T-helper 1 cell treated with Interleukin-12 subunit alpha and Interleukin-12 subunit beta and Interleukin-4 antibody, amounts not matched to agents 30 μg/mL and 1 μg/mL, for 36 hours (primary cell): Measurements from ENCODE around the gene KCTD7.
"Not testable (repeated sequence)": the region's sequence is repeated elsewhere in the genome, so short reads cannot be mapped to it uniquely, and the experiment has no call there.

ENCODE experiments used
- H3K27ac Mint-ChIP-seq: one replicate; pipeline ENCODE4 v1.8.0; 2021; ENCODE audit warnings: mild to moderate bottlenecking, mixed read lengths
- H3K27me3 Mint-ChIP-seq: one replicate; pipeline ENCODE4 v1.8.0; 2021; ENCODE audit warnings: low read depth, mixed read lengths
- H3K36me3 Mint-ChIP-seq: one replicate; pipeline ENCODE4 v1.8.0; 2021; ENCODE audit warnings: low read depth, mixed read lengths
- H3K4me1 Mint-ChIP-seq: one replicate; pipeline ENCODE4 v1.8.0; 2021; ENCODE audit warnings: low read depth, mixed read lengths
- H3K4me3 Mint-ChIP-seq: one replicate; pipeline ENCODE4 v1.8.0; 2021; ENCODE audit warnings: mild to moderate bottlenecking, moderate library complexity, mixed read lengths
- H3K9me3 Mint-ChIP-seq: one replicate; pipeline ENCODE4 v1.8.0; 2021; ENCODE audit warnings: mixed read lengths

The KCTD7 gene

GRCh38 chr7:66602159-66602558 is 26.5 kb upstream of the KCTD7 start:
- Mint-ChIP-seq H3K27ac (no peak overlapping the region), H3K4me1 (no peaks in the 10 kb centered on the region), H3K9me3 (no peaks in the 10 kb centered on the region), H3K27me3 (no peaks in the 10 kb centered on the region), H3K36me3 (no peaks in the 10 kb centered on the region), H3K4me3 (no peak overlapping the region)

DNA sequence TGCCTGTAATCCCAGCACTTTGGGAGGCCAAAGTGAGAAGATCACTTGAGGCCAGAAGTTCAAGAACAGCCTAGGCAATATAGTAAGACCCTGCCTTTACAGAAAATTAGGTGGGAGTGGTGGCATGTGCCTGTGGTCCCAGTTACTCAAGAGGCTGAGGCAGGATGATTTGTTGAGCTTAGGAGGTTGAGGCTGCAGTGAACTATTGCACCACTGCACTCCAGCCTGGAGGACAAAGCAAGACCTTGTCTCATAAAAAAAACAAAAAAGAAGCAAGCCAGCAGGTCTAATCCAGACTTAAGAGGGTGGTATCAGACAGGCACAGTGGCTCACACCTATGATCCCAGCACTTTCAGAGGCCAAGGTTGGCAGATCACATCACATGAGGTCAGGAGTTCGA is 24.5 kb upstream of the KCTD7 start:
- Mint-ChIP-seq H3K4me3 (no peak overlapping the region), H3K9me3 (no peaks in the 10 kb centered on the region), H3K27me3 (no peaks in the 10 kb centered on the region), H3K27ac (no peak overlapping the region), H3K36me3 (no peaks in the 10 kb centered on the region), H3K4me1 (no peaks in the 10 kb centered on the region)

DNA sequence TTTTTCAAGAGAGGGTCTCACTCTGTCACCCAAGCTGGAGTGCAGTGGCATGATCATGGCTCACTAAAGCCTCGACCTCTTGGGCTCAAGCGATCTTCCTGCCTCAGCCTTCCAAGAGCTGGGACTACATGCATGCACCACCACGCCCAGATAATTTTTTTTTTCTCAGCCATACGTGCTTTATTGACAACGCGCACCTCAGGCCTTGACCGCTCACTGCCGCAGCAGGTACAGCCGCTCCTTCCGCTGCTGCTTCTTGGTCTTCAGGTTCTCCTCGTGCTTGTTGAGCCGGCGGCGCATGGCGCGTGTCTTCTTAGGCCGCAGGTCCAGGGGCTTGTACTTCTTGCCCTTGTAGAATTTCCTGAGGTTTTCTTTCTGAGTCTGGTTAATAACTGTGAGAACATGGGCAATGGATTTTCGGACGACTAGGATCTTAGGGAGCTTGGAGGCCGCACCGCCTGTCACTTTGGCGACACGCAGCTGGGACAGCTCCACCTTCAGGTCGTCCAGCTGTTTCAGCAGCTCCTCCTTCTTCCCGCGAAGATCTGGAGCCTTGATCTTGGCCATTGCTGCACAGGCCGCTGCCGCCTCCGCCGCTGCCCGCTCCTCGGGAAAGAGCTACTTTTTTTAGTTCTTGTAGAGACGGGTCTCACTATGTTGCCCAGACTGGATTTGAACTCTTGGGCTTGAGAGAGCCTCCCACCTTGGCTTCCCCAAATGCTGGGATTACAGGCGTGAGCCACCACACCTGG is 22.0 kb upstream of the KCTD7 start:
- not testable (repeated sequence) for H3K27me3 Mint-ChIP-seq, H3K4me3 Mint-ChIP-seq, H3K9me3 Mint-ChIP-seq, H3K4me1 Mint-ChIP-seq, H3K36me3 Mint-ChIP-seq, H3K27ac Mint-ChIP-seq

- H3K36me3 Mint-ChIP-seq: no peaks in the 10 kb centered on the region
- no peak overlapping the region for H3K4me3 Mint-ChIP-seq
Measured at GRCh38 chr7:66609176-66609575, 19.5 kb upstream of the KCTD7 start.

GRCh38 chr7:66614596-66614995 is 14.1 kb upstream of the KCTD7 start:
- not testable (repeated sequence) for H3K4me1 Mint-ChIP-seq, H3K36me3 Mint-ChIP-seq, H3K4me3 Mint-ChIP-seq, H3K9me3 Mint-ChIP-seq, H3K27me3 Mint-ChIP-seq, H3K27ac Mint-ChIP-seq

More at GRCh38 chr7:66609176-66609575, 19.5 kb upstream of the KCTD7 start:
- no peak overlapping the region for H3K27ac Mint-ChIP-seq
- no peaks in the 10 kb centered on the region for H3K27me3 Mint-ChIP-seq
- H3K4me1 Mint-ChIP-seq: no peaks in the 10 kb centered on the region
- H3K9me3 Mint-ChIP-seq: no peaks in the 10 kb centered on the region

DNA sequence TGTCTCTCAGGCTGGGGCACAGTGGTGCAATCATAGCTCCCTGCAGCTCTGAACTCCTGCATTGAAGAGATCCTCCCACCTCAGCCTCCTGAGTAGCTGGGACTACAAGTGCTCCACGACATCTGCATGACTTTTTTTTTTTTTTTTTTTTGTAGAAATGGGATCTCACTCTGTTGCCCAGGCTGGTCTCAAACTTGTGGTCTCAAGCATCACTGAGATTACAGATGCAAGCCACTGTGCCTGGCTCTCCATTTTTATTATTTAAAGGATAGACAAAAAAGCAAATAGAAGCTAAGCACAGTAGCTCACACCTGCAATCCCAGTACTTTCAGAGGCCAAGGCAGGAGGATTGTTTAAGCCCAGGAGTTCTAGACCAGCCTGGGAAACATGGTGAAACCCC is 13.0 kb upstream of the KCTD7 start:
- Mint-ChIP-seq H3K4me1 (no peaks in the 10 kb centered on the region), H3K36me3 (no peaks in the 10 kb centered on the region), H3K27me3 (no peaks in the 10 kb centered on the region), H3K27ac (no peak overlapping the region), H3K9me3 (no peaks in the 10 kb centered on the region), H3K4me3 (no peak overlapping the region)

DNA sequence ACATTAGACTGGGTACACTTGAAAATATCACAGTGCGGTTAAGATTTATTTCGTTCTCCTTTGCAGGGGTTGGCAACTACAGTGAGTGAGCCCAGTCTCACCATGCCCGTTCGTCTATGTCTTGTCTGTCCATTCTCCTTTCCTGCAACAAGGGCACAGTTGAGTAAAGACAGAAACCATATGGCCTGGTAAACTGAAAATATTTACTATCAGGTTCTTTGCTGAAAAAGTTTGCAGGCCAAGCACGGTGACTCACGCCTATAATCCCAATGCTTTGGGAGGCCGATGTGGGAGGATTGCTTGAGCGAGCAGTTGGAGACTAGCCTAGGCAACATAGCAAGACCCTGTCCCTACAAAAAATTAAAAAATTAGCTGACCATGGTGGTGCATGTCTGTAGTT is 11.4 kb upstream of the KCTD7 start:
- H3K27me3 Mint-ChIP-seq: no peaks in the 10 kb centered on the region
- no peaks in the 10 kb centered on the region for H3K4me1 Mint-ChIP-seq
- H3K36me3 Mint-ChIP-seq: no peaks in the 10 kb centered on the region
- H3K4me3 Mint-ChIP-seq: no peak overlapping the region
- H3K9me3 Mint-ChIP-seq: no peaks in the 10 kb centered on the region
- H3K27ac Mint-ChIP-seq: no peak overlapping the region

DNA sequence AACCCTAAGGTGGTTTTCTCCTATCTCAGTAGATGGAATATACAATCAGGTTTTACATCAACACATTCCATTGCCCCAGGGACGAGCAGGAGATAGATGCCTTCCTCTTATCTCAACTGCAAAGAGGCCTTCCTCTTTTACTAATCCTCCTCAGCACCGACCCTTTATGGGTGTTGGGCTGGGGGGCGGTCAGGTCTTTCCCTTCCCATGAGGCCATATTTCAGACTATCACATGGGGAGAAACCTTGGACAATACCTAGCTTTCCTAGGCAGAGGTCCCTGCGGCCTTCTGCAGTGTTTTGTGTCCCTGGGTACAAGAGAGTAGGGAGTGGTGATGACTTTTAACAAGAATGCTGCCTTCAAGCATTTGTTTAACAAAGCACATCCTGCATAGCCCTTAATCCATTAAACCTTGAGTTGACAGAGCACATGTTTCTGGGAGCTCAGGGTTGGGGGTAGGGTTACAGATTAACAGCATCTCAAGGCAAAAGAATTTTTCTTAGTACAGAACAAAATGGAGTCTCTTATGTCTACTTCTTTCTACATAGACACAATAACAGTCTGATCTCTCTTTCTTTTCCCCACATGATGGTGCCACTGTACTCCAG is 9.2 kb upstream of the KCTD7 start:
- H3K9me3 Mint-ChIP-seq, H3K4me3 Mint-ChIP-seq, H3K27ac Mint-ChIP-seq, H3K4me1 Mint-ChIP-seq, H3K36me3 Mint-ChIP-seq, H3K27me3 Mint-ChIP-seq: not testable (repeated sequence)

DNA sequence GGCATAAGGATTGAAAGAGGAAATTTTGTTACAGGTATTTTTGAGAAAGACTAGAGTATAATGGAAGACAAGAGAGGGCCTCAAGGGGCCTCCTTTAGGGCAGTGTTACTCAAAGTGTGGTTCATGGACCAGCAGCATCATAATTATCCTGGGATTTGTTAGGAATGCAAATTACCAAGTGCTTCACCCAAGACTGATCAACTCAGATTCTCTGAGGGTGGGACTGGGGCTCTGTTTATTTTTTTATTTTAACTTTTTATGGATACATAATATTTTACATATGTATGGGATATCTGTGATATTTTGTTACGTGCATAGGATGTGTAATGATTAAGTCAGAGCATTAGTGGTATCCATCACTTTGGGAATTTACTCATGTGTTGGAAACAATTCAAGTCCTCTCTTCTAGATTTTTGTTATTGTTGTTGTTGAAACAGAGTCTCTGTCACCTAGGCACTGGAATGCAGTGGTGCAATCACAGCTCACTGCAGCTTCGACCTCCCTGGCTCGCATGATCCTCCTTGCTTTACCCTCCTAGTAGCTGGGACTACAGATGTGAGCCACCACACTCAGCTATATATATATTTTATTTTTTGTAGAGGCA is 2.2 kb upstream of the KCTD7 start:
- H3K27ac Mint-ChIP-seq: no peak overlapping the region
- no peaks in the 10 kb centered on the region for H3K9me3 Mint-ChIP-seq
- peaks cover 25% of the 10 kb centered on the region for H3K4me1 Mint-ChIP-seq
- H3K27me3 Mint-ChIP-seq: no peaks in the 10 kb centered on the region
- peaks cover 6% of the 10 kb centered on the region for H3K36me3 Mint-ChIP-seq
- H3K4me3 Mint-ChIP-seq: no peak overlapping the region

- Mint-ChIP-seq H3K4me3 (peak overlapping the region; percentile 74), H3K27ac (peak overlapping the region; percentile 62), H3K27me3 (no peaks in the 10 kb centered on the region), H3K9me3 (no peaks in the 10 kb centered on the region), H3K36me3 (peaks cover 10% of the 10 kb centered on the region), H3K4me1 (peaks cover 31% of the 10 kb centered on the region)
Measured at GRCh38 chr7:66627151-66627681, 1.5 kb upstream of the KCTD7 start.

- Mint-ChIP-seq H3K27me3 (no peaks in the 10 kb centered on the region), H3K4me3 (peak overlapping the region; percentile 88), H3K4me1 (peaks cover 36% of the 10 kb centered on the region), H3K27ac (peak overlapping the region; percentile 86), H3K9me3 (no peaks in the 10 kb centered on the region), H3K36me3 (peaks cover 13% of the 10 kb centered on the region)
Measured at GRCh38 chr7:66627881-66628360, 760 bp upstream of the KCTD7 start.

- H3K4me3 Mint-ChIP-seq: peak overlapping the region; percentile 68
- peaks cover 43% of the 10 kb centered on the region for H3K4me1 Mint-ChIP-seq
Measured at GRCh38 chr7:66629222-66630062, 761 bp downstream of the KCTD7 start.

DNA sequence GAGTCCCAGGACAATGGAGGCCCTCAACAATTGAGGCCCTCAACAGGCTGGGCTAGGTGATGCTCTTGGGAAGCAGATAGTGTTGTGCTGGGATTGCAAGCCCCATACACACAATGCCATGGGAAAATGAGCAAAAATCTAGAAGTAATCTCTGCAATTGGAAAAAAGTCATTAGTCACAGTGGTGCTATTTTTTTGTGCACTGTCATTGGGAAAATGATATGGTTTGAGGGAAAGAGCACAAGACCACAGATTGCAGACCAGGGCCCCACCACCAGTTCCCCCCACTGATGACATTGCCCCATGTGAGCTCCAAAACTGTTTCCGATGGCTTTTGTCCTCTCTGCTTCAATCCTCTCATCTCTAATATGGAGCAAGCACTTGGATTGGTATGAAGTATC is 1.9 kb downstream of the KCTD7 start:
- peaks cover 23% of the 10 kb centered on the region for H3K36me3 Mint-ChIP-seq
- H3K4me3 Mint-ChIP-seq: peak overlapping the region; percentile 68
- H3K27me3 Mint-ChIP-seq: no peaks in the 10 kb centered on the region
- no peaks in the 10 kb centered on the region for H3K9me3 Mint-ChIP-seq
- H3K4me1 Mint-ChIP-seq: peaks cover 44% of the 10 kb centered on the region
- H3K27ac Mint-ChIP-seq: peak overlapping the region; percentile 74

More at GRCh38 chr7:66629222-66630062, 761 bp downstream of the KCTD7 start:
- H3K36me3 Mint-ChIP-seq: peaks cover 20% of the 10 kb centered on the region
- peak overlapping the region; percentile 74 for H3K27ac Mint-ChIP-seq
- no peaks in the 10 kb centered on the region for H3K27me3 Mint-ChIP-seq
- no peaks in the 10 kb centered on the region for H3K9me3 Mint-ChIP-seq

GRCh38 chr7:66631471-66631870 is 2.8 kb downstream of the KCTD7 start:
- Mint-ChIP-seq H3K36me3 (peaks cover 23% of the 10 kb centered on the region), H3K27ac (peak overlapping the region; percentile 70), H3K27me3 (no peaks in the 10 kb centered on the region), H3K9me3 (no peaks in the 10 kb centered on the region), H3K4me1 (peaks cover 44% of the 10 kb centered on the region), H3K4me3 (peak overlapping the region; percentile 68)
